Calu3 (cell line): ENCODE results near the gene SH2D5. TPM values are rescaled to one million over a fixed set of nuclear protein-coding genes. Genes with fewer than 3 reads are reported as not detected.
"Not testable (repeated sequence)": the region's sequence is repeated elsewhere in the genome, so short reads cannot be mapped to it uniquely, and the experiment has no call there.

Source experiments
- BruUV-seq: library from RNA; stranded (reverse); fragments of 400-500 nt; replicated peaks from 2 replicates; lab custom pipeline; 2021; lab: Mats Ljungman, UMichigan
- CTCF ChIA-PET: fragments of 300-600 bp; sonication (Branson Sonifier 250); formaldehyde crosslinking; loops from one replicate; lab custom pipeline; 2022; ENCODE audit warnings: antibody characterized with exemption; lab: Charles Lee
- DNase-seq: peaks from one replicate; pipeline ENCODE4 v3.0.0; 2022
- H3K27ac Mint-ChIP-seq: one replicate; pipeline ENCODE4 v1.8.0; 2022; ENCODE audit warnings: mixed read lengths; ENCODE audit not compliant: unreplicated experiment
- H3K27me3 Mint-ChIP-seq: one replicate; pipeline ENCODE4 v1.8.0; 2022; ENCODE audit warnings: mixed read lengths; ENCODE audit not compliant: unreplicated experiment
- H3K36me3 Mint-ChIP-seq: one replicate; pipeline ENCODE4 v1.8.0; 2022; ENCODE audit warnings: mild to moderate bottlenecking, moderate library complexity, mixed read lengths; ENCODE audit not compliant: insufficient read depth, unreplicated experiment
- H3K4me1 Mint-ChIP-seq: one replicate; pipeline ENCODE4 v1.8.0; 2022; ENCODE audit warnings: mild to moderate bottlenecking, low read depth, mixed read lengths; ENCODE audit not compliant: unreplicated experiment
- H3K4me3 Mint-ChIP-seq: one replicate; pipeline ENCODE4 v1.8.0; 2022; ENCODE audit warnings: mild to moderate bottlenecking, low read depth, moderate library complexity, mixed read lengths; ENCODE audit not compliant: unreplicated experiment
- H3K9me3 Mint-ChIP-seq: one replicate; pipeline ENCODE4 v1.8.0; 2022; ENCODE audit warnings: low read depth, mixed read lengths; ENCODE audit not compliant: unreplicated experiment
- intact Hi-C: fragments of 100-400 bp; cut with micrococcal nuclease; formaldehyde crosslinking; loops from one replicate; pipeline ENCODE4 v1.10.0; 2022; ENCODE audit not compliant: unreplicated experiment
- total RNA-seq: library from RNA; stranded (reverse); gene quantifications from 2 replicates; pipeline ENCODE4 v1.2.3, GENCODE V29; 2022
- TF ChIP-seq, protein P1 (sequence below): fragments of 200-600 bp; IDR thresholded peaks from one replicate; pipeline ENCODE4 v1.8.0; 2022; ENCODE audit warnings: antibody characterized with exemption; ENCODE audit not compliant: unreplicated experiment

Gene SH2D5
- total RNA-seq, 1 experiment from 2014 or later, result 2.7 TPM

DNA sequence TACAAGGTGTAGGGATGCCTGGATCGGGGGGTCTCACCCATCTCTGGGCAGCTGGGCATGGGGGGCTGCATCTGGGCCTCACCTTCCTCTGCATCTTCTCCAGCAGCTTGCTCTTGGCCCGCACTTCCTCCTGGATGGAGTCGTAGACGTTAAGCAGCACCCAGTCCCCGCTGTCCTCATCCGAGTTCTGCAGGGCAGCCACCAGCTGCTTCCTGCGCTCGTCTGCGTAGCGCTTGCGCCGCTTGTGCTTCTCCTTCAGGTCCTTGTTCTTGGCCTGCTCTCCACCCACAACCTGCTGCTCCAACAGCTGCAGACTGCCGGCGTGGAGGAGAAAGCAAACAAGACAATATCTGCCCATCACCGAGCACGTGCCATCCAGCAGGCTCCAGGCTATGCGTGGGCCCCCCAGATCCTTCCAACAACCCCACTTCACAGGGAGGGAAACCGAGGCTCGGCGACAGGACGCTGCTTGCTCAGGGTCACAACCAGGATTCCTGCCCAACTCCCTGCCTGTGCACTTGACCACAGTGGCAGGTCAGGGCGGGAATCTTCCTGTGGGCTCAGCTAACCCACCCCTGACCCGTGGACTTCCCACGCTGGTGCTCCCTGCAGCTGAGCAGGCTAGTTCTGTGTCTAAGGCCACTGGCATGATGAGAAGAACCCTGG, 49.8 kb downstream of the SH2D5 start:
- TF ChIP-seq, protein P1, sequence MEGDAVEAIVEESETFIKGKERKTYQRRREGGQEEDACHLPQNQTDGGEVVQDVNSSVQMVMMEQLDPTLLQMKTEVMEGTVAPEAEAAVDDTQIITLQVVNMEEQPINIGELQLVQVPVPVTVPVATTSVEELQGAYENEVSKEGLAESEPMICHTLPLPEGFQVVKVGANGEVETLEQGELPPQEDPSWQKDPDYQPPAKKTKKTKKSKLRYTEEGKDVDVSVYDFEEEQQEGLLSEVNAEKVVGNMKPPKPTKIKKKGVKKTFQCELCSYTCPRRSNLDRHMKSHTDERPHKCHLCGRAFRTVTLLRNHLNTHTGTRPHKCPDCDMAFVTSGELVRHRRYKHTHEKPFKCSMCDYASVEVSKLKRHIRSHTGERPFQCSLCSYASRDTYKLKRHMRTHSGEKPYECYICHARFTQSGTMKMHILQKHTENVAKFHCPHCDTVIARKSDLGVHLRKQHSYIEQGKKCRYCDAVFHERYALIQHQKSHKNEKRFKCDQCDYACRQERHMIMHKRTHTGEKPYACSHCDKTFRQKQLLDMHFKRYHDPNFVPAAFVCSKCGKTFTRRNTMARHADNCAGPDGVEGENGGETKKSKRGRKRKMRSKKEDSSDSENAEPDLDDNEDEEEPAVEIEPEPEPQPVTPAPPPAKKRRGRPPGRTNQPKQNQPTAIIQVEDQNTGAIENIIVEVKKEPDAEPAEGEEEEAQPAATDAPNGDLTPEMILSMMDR, result no peak
- Mint-ChIP-seq H3K9me3 (no peaks in the 10 kb centered on the region), H3K27me3 (peaks cover 72% of the 10 kb centered on the region), H3K4me1 (no peaks in the 10 kb centered on the region), H3K36me3 (no peaks in the 10 kb centered on the region), H3K4me3 (no peak overlapping the region), H3K27ac (no peak overlapping the region)
- no TSS peak for BruUV-seq
- CTCF ChIA-PET, result no interaction called here
- no peak for DNase-seq
- intact Hi-C loops, result no loop called here

DNA sequence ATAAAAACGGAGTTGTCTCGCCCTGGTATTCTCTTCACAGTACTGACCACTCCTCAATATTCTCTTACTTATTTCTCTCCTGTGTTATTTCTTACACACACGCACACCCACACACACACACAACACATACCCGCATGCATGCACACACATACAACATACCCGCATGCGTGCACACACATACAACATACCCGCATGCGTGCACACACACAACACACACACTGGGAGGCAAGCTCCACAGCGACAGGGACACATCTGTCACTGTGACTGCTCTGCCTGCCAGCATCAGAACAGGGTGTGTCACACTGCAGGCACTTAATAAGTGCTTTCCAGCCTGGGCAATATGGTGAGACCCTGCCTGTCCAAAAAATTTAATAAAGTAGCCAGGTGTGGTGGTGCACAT, 50.5 kb downstream of the SH2D5 start:
- Mint-ChIP-seq H3K27me3 (peaks cover 75% of the 10 kb centered on the region), H3K9me3 (no peaks in the 10 kb centered on the region), H3K36me3 (no peaks in the 10 kb centered on the region), H3K4me1 (no peaks in the 10 kb centered on the region), H3K27ac (no peak overlapping the region), H3K4me3 (no peak overlapping the region)
- CTCF ChIA-PET, result no interaction called here
- TF ChIP-seq, protein P1, result no peak
- no peak for DNase-seq
- intact Hi-C loops, result no loop called here
- no TSS peak for BruUV-seq

DNA sequence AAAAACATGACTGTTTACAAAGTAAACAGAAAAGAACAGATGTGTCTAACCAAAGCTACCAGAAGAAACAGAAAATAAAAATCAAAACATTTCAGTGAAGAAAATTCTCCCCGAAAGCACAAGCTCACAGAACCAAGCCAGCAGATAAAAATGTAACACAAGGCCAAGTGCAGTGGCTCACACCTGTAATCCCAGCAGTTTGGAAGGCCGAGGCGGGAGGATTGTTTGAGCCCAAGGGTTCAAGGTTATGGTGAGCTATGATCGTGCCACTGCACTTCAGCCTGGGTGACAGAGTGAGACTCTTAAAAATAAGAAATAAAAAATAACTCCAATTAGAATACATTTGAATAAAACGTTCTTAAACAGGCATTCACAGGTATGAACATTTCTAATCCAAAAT, 52.2 kb downstream of the SH2D5 start:
- intact Hi-C loops, result no loop called here
- Mint-ChIP-seq H3K27ac (no peak overlapping the region), H3K36me3 (no peaks in the 10 kb centered on the region), H3K4me3 (no peak overlapping the region), H3K4me1 (no peaks in the 10 kb centered on the region), H3K27me3 (peaks cover 58% of the 10 kb centered on the region), H3K9me3 (no peaks in the 10 kb centered on the region)
- no peak for DNase-seq
- CTCF ChIA-PET, result no interaction called here
- TF ChIP-seq, protein P1, result no peak
- no TSS peak for BruUV-seq

DNA sequence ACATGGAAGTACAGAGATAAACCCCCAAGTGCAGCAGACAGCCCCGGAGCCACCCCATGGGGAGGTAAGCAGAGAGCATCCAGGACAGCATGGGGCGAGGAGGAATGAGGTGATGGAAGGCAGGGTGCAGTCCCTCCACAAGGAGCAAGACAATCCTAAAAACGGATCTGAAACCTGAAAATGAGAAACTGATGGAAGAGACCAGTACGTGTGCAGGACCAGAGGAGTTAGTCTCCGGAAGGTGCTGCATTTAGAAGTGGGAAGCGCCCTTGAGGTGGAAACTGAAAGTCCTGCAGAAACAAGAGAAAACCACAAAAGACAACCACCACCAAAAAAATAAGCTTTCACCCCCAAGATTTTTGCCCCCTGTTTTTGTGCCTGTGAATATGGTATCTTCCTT, 53.9 kb downstream of the SH2D5 start:
- no peak overlapping the region for H3K4me3 Mint-ChIP-seq
- CTCF ChIA-PET, result no interaction called here
- BruUV-seq, result no TSS peak
- no peaks in the 10 kb centered on the region for H3K4me1 Mint-ChIP-seq
- no peaks in the 10 kb centered on the region for H3K36me3 Mint-ChIP-seq
- H3K27ac Mint-ChIP-seq, result no peak overlapping the region
- peaks cover 41% of the 10 kb centered on the region for H3K27me3 Mint-ChIP-seq
- DNase-seq, result no peak
- intact Hi-C loops, result no loop called here
- no peaks in the 10 kb centered on the region for H3K9me3 Mint-ChIP-seq
- TF ChIP-seq, protein P1, result no peak

DNA sequence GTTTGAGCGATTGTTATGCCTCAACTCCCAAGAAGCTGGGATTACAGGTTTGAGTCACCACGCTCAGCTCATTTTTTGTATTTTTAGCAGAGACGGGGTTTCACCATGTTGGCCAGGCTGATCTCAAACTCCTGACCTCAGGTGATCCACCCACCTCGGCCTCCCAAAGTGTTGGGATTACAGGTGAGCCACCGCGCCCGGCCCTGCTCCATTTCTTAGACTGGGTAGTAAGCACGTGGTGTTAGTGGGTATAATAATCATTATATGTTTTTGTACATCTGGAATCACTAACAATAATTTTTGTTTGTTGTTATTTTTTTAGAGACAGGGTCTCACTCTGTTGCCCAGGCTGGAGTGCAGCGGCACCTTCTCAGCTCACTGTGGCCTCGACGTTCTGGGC, 58.9 kb downstream of the SH2D5 start:
- BruUV-seq, CTCF ChIA-PET, H3K4me1 Mint-ChIP-seq, H3K9me3 Mint-ChIP-seq, H3K27ac Mint-ChIP-seq, H3K4me3 Mint-ChIP-seq, H3K36me3 Mint-ChIP-seq, DNase-seq, intact Hi-C loops: not testable (repeated sequence)
- H3K27me3 Mint-ChIP-seq, result peaks cover 45% of the 10 kb centered on the region
